ENCODE measurements around the gene OR4D9. TPM values are rescaled to one million over a fixed set of nuclear protein-coding genes. Genes with fewer than 3 reads are reported as not detected.

Gene OR4D9
- total RNA-seq, 2 experiments from 2014 or later: not detected

- POLR2A ChIA-PET: interaction anchor here (1.4 to 4.6 kb wide), 4 partner anchors 8 to 111 kb away, joined by 3 to 79 read pairs (median 27); partner anchors contain the start of genes OSBP and PATL1
- H3K27ac Mint-ChIP-seq: peak overlapping the region; percentile 92
- H3K27ac ChIP-seq (ENCODE audit: low read depth in 1 of 2, low read length in 2 of 2): no peak overlapping the region
These were observed 46.9 kb downstream of the OR4D9 start for GRCh38 chr11:59558270-59558643.

GRCh38 chr11:59559886-59560285 lies 48.5 kb downstream of the OR4D9 start:
- H3K36me3 ChIP-seq (ENCODE audit: insufficient read depth, low read length): no peaks in the 10 kb centered on the region
- CTCF ChIA-PET: interaction anchor here (1.3 to 3.5 kb wide), 2 partner anchors 10 to 23 kb away, joined by 3 to 19 read pairs; no protein-coding TSS in a partner anchor
- H3K9me3 ChIP-seq (ENCODE audit: control insufficient read depth in 1 of 2, insufficient read depth in 1 of 2, low read length in 2 of 2): no peaks in the 10 kb centered on the region
- H3K4me1 ChIP-seq (ENCODE audit: insufficient read depth, low read length): peaks cover 47% of the 10 kb centered on the region
- peak overlapping the region in 1 of 2 donors; percentile 71 for H3K27ac ChIP-seq (ENCODE audit: low read depth in 1 of 2, low read length in 2 of 2)
- peaks cover 17% of the 10 kb centered on the region for H3K36me3 Mint-ChIP-seq (ENCODE audit: low read depth)
- H3K27me3 Mint-ChIP-seq: peaks cover 10% of the 10 kb centered on the region
- no peak for ATAC-seq (ENCODE audit: poor library complexity)
- DNase-seq: no peak
- peak overlapping the region; percentile 92 for H3K4me3 ChIP-seq (ENCODE audit: low read length)
- H3K4me3 Mint-ChIP-seq: peak overlapping the region; percentile 97
- H3K27me3 ChIP-seq (ENCODE audit: control insufficient read depth in 1 of 2, insufficient read depth in 2 of 2, low read length in 2 of 2): no peaks in the 10 kb centered on the region
- no peak for TF ChIP-seq CTCF (IDR thresholded peaks at IDR 0.05)
- no peaks in the 10 kb centered on the region for H3K9me3 Mint-ChIP-seq
- peaks cover 55% of the 10 kb centered on the region for H3K4me1 Mint-ChIP-seq (ENCODE audit: low read depth)
- H3K27ac Mint-ChIP-seq: peak overlapping the region; percentile 92
- intact Hi-C loops (cut with DNase I, micrococcal nuclease): loop anchor here (1.0 to 10.0 kb wide), 6 partner anchors 10 to 385 kb away; partner anchors contain the start of genes MRPL16 (in 2 of the 2), DTX4 (in 1 of the 2) and PATL1 (in 1 of the 2)
- POLR2A ChIA-PET: interaction anchor here (1.0 to 4.6 kb wide), 6 partner anchors 9 to 109 kb away, joined by 3 to 79 read pairs (median 10); partner anchors contain the start of genes OSBP and PATL1

More at GRCh38 chr11:59558270-59558643, 46.9 kb downstream of the OR4D9 start:
- CTCF ChIA-PET: no interaction called here
- Histone ChIP-seq H3K36me3 (ENCODE audit: insufficient read depth, low read length) (no peaks in the 10 kb centered on the region), H3K9me3 (ENCODE audit: control insufficient read depth in 1 of 2, insufficient read depth in 1 of 2, low read length in 2 of 2) (peaks cover 0 to 3% of the 10 kb centered on the region in 2 experiments), H3K27me3 (ENCODE audit: control insufficient read depth in 1 of 2, insufficient read depth in 2 of 2, low read length in 2 of 2) (no peaks in the 10 kb centered on the region), H3K4me1 (ENCODE audit: insufficient read depth, low read length) (peaks cover 47% of the 10 kb centered on the region), H3K4me3 (ENCODE audit: low read length) (no peak overlapping the region)
- intact Hi-C loops (cut with DNase I, micrococcal nuclease): loop anchor here in 1 of 2 experiments (5.0 to 10.0 kb wide), 2 partner anchors 254 to 383 kb away; partner anchors contain the start of genes DTX4 and MRPL16
- H3K4me1 Mint-ChIP-seq (ENCODE audit: low read depth): peaks cover 53% of the 10 kb centered on the region
- H3K9me3 Mint-ChIP-seq: no peaks in the 10 kb centered on the region
- H3K27me3 Mint-ChIP-seq: peaks cover 10% of the 10 kb centered on the region
- peak overlapping the region; percentile 61 for H3K4me3 Mint-ChIP-seq
- TF ChIP-seq CTCF (IDR thresholded peaks at IDR 0.05): no peak
- peaks cover 17% of the 10 kb centered on the region for H3K36me3 Mint-ChIP-seq (ENCODE audit: low read depth)
- no peak for DNase-seq
- ATAC-seq (ENCODE audit: poor library complexity): no peak

GRCh38 chr11:59560290-59560701 lies 49.0 kb downstream of the OR4D9 start:
- peaks cover 47% of the 10 kb centered on the region for H3K4me1 ChIP-seq (ENCODE audit: insufficient read depth, low read length)
- no peaks in the 10 kb centered on the region for H3K36me3 ChIP-seq (ENCODE audit: insufficient read depth, low read length)
- H3K27me3 ChIP-seq (ENCODE audit: control insufficient read depth in 1 of 2, insufficient read depth in 2 of 2, low read length in 2 of 2): no peaks in the 10 kb centered on the region
- H3K4me3 ChIP-seq (ENCODE audit: low read length): peak overlapping the region; percentile 92
- H3K4me3 Mint-ChIP-seq: peak overlapping the region; percentile 97
- CTCF ChIA-PET: interaction anchor here (2.2 to 3.5 kb wide), 2 partner anchors 10 to 23 kb away, joined by 5 to 19 read pairs; no protein-coding TSS in a partner anchor
- peak overlapping the region; percentile 92 for H3K27ac Mint-ChIP-seq
- ATAC-seq (ENCODE audit: poor library complexity) (peak; percentile 53), DNase-seq (peak in 13 of 14 experiments; percentile 36 to 90 (median 65))
- peaks cover 10% of the 10 kb centered on the region for H3K27me3 Mint-ChIP-seq
- no peaks in the 10 kb centered on the region for H3K9me3 ChIP-seq (ENCODE audit: control insufficient read depth in 1 of 2, insufficient read depth in 1 of 2, low read length in 2 of 2)
- intact Hi-C loops (cut with DNase I, micrococcal nuclease): loop anchor here (1.0 to 10.0 kb wide), 4 partner anchors 10 to 255 kb away; partner anchors contain the start of genes MRPL16 (in 1 of the 2) and PATL1 (in 1 of the 2)
- no peaks in the 10 kb centered on the region for H3K9me3 Mint-ChIP-seq
- peaks cover 17% of the 10 kb centered on the region for H3K36me3 Mint-ChIP-seq (ENCODE audit: low read depth)
- H3K27ac ChIP-seq (ENCODE audit: low read depth in 1 of 2, low read length in 2 of 2): peak overlapping the region; percentile 71 to 73
- POLR2A ChIA-PET: interaction anchor here (0.9 to 4.6 kb wide), 8 partner anchors 10 to 109 kb away, joined by 3 to 79 read pairs (median 5); partner anchors contain the start of genes OSBP and PATL1
- H3K4me1 Mint-ChIP-seq (ENCODE audit: low read depth): peaks cover 56% of the 10 kb centered on the region
- TF ChIP-seq CTCF (IDR thresholded peaks at IDR 0.05): no peak
